ENCODE data around the gene NSA2. TPM values are rescaled to one million over a fixed set of nuclear protein-coding genes. Genes with fewer than 3 reads are reported as not detected.
A peak's percentile ranks its signal among the peaks of the same experiment; 100 is the strongest.

The NSA2 gene
- total RNA-seq (10 to 100 TPM; 43.5 to 71.9 (median 54.2) TPM), polyA plus RNA-seq (10 to 100 TPM; 81.7 to 89.6 (median 88.2) TPM)
- long read RNA-seq, donor 1, full-length matches to known transcripts, result 5 of 6 reads
- long read RNA-seq, donor 1, partial matches to known transcripts, result 1 of 6 reads
- long read RNA-seq, donor 1, other reads (novel, unspliced or antisense), result 0 of 6 reads
- long read RNA-seq, donor 2, full-length matches to known transcripts, result 8 of 9 reads
- long read RNA-seq, donor 2, partial matches to known transcripts, result 0 of 9 reads
- long read RNA-seq, donor 2, other reads (novel, unspliced or antisense), result 1 of 9 reads

DNA sequence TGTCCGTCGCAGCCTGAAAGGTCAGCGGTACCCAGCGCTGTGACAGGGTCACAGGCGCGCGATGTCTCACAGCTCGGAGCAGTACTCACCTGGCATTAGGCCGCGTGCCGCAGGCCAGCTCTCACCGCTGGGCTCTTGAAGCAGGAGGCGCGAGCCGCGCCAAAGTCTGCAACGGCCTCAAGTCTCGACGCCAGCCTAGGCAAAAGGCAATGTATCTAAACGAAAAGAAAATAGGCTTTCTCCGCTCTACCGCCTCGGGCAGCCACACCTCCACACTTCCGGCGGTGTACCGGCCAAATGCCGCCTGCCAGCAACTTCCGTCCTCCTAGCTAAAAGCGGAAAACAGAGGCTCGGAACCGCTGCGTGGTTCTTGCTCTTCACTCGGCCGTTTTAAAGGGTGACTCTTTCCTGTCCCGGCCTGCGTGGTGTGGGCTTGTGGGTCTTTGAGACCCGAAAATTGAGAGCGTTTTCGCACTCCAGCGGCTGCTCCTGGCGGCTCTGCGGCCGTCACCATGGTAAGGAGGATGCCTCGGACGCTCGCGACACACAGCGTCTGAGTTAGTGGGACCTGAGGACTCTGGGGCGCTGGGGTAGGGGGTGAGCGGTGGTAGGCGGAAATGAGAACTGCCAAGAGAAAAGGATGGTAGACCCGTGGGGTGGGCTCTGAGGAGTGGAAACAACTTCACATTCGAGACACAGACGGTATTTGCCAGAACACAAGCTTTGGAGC is at the start of gene NSA2, which contains the start of gene GFM2:
Gene NSA2, plus strand, starts transcription at position 401 of the 730 bp plus-strand sequence. Its CDS starts 112 bp downstream, at position 513.
Gene GFM2, minus strand, starts transcription at position 269 of the 730 bp plus-strand sequence. CDS start 3,375 bp downstream, outside the sequence.
- ATAC-seq, result peak; percentile 98 to 99 (median 98)
- H3K4me1 ChIP-seq, result peaks cover 29% of the 10 kb centered on the region
- no peaks in the 10 kb centered on the region for H3K9me3 ChIP-seq
- intact Hi-C loops (cut with DNase I), result loop anchor here in 1 of 2 donors (2.0 to 10.0 kb wide), 2 partner anchors 82 to 578 kb away; partner anchors contain the start of gene HEXB
- peak within 1 kb of the TSS; percentile 87 for H3K27ac ChIP-seq
- H3K4me3 ChIP-seq, result peak within 1 kb of the TSS; percentile 93
- WGBS, 3 donors, result 0% methylated on average over 53 to 54 of the region's 54 CpGs
- peaks cover 0 to 48% of the 10 kb centered on the region in 2 donors for H3K36me3 ChIP-seq (ENCODE audit: insufficient read depth in 1 of 2, low read depth in 1 of 2)
- DNase-seq, result peak; percentile 92 to 95
- no peaks in the 10 kb centered on the region for H3K27me3 ChIP-seq (ENCODE audit: insufficient read depth in 3 of 3, low read length in 2 of 3)
- TF ChIP-seq, protein P1, sequence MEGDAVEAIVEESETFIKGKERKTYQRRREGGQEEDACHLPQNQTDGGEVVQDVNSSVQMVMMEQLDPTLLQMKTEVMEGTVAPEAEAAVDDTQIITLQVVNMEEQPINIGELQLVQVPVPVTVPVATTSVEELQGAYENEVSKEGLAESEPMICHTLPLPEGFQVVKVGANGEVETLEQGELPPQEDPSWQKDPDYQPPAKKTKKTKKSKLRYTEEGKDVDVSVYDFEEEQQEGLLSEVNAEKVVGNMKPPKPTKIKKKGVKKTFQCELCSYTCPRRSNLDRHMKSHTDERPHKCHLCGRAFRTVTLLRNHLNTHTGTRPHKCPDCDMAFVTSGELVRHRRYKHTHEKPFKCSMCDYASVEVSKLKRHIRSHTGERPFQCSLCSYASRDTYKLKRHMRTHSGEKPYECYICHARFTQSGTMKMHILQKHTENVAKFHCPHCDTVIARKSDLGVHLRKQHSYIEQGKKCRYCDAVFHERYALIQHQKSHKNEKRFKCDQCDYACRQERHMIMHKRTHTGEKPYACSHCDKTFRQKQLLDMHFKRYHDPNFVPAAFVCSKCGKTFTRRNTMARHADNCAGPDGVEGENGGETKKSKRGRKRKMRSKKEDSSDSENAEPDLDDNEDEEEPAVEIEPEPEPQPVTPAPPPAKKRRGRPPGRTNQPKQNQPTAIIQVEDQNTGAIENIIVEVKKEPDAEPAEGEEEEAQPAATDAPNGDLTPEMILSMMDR (IDR thresholded peaks at IDR 0.05), result no peak

DNA sequence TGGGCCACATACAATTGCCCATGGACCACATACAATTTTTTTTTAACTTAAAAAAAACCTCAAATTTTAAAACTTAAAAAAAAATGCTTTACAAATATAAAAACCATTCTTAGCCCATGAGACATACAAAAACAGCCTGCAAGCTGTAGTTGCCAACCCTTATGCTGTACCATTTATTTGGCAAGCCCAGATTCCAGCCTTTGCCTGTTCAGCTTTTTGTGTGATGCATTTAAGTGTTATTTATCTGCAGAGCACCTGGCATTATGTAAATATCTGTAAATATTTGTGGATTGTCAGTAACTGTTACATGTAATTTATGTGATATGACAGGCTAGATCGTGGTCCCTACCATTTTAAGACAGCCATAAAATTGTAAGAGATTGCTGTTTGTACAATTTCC is 49.5 kb upstream of the NSA2 start:
- ATAC-seq (no peak), DNase-seq (no peak)
- WGBS, 3 donors, result 48 to 71% (median 52%) methylated on average over 1 of the region's 1 CpG
- no peak overlapping the region for H3K4me3 ChIP-seq
- H3K27ac ChIP-seq, result no peak overlapping the region
- H3K9me3 ChIP-seq, result no peaks in the 10 kb centered on the region
- intact Hi-C loops (cut with DNase I), result no loop called here
- H3K4me1 ChIP-seq, result no peaks in the 10 kb centered on the region
- TF ChIP-seq, protein P1 (IDR thresholded peaks at IDR 0.05), result no peak
- H3K36me3 ChIP-seq (ENCODE audit: insufficient read depth in 1 of 2, low read depth in 1 of 2), result peaks cover 5 to 96% of the 10 kb centered on the region in 2 donors
- no peaks in the 10 kb centered on the region for H3K27me3 ChIP-seq (ENCODE audit: insufficient read depth in 3 of 3, low read length in 2 of 3)

DNA sequence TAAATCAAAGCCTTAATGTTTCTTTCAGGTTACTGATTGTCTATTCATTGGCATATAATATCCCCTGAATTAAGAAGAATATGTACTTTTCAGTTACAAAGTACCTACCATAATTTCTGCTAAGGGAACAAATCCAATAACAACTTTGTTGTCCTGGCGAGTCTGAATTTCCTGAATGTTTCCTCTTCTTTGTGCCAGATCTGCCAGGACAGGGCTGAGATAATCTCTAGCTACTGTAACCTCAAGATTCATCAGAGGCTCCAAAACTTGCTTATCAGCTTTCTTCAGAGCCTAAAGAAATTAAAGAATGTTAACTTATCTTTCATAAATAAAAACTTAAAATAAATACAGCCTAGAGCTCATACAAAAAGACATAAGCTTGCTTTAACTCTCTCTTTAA is 44.8 kb upstream of the NSA2 start:
- Histone ChIP-seq H3K4me3 (no peak overlapping the region), H3K27me3 (ENCODE audit: insufficient read depth in 3 of 3, low read length in 2 of 3) (no peaks in the 10 kb centered on the region), H3K36me3 (ENCODE audit: insufficient read depth in 1 of 2, low read depth in 1 of 2) (peaks cover 5 to 99% of the 10 kb centered on the region in 2 donors), H3K9me3 (no peaks in the 10 kb centered on the region), H3K27ac (no peak overlapping the region), H3K4me1 (no peaks in the 10 kb centered on the region)
- DNase-seq (no peak), ATAC-seq (no peak)
- TF ChIP-seq, protein P1 (IDR thresholded peaks at IDR 0.05), result no peak
- intact Hi-C loops (cut with DNase I), result no loop called here
- 61 to 65% (median 63%) methylated on average over 1 of the region's 1 CpG for WGBS, 3 donors

DNA sequence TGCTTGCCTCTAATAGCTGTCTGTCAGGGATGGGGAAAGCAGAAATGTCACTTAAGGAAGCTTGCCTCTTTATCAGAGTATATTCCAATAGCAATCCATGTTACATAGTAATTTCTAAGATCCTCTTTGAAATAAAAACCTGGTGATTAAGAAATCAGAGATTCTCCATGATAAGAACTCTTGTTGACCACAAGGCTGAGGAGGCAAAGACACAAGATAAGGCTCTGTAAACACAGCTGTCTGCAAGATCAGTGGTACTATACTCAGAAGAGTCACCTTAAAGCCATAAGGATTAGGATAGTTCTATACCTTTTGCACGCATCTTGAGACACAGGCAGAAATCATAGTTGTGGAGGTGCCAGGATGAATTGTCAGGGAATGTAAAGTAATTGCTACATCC is 41.7 kb upstream of the NSA2 start:
- H3K27me3 ChIP-seq (ENCODE audit: insufficient read depth in 3 of 3, low read length in 2 of 3), result no peaks in the 10 kb centered on the region
- intact Hi-C loops (cut with DNase I), result no loop called here
- DNase-seq (no peak), ATAC-seq (no peak)
- no peaks in the 10 kb centered on the region for H3K9me3 ChIP-seq
- no peak overlapping the region for H3K4me3 ChIP-seq
- TF ChIP-seq, protein P1 (IDR thresholded peaks at IDR 0.05), result no peak
- H3K4me1 ChIP-seq, result no peaks in the 10 kb centered on the region
- peaks cover 5 to 99% of the 10 kb centered on the region in 2 donors for H3K36me3 ChIP-seq (ENCODE audit: insufficient read depth in 1 of 2, low read depth in 1 of 2)
- H3K27ac ChIP-seq, result no peak overlapping the region
- WGBS, 3 donors, result 95 to 100% (median 100%) methylated on average over 1 of the region's 1 CpG
